OCI-LY7 (cell line): ENCODE results near the gene PPHLN1. TPM values are rescaled to one million over a fixed set of nuclear protein-coding genes. Genes with fewer than 3 reads are reported as not detected.

Source experiments
- Bru-seq: library from RNA; stranded (reverse); fragments of 400-500 nt; gene quantifications from one replicate; lab custom pipeline; 2021; lab: Mats Ljungman, UMichigan
- BruChase-seq, 2 experiments: library from RNA; stranded (reverse); fragments of 400-500 nt; gene quantifications; one replicate each; lab custom pipeline; 2021; lab: Mats Ljungman, UMichigan
- BruUV-seq: library from RNA; stranded (reverse); fragments of 400-500 nt; replicated peaks from 2 replicates; lab custom pipeline; 2021; lab: Mats Ljungman, UMichigan
- CTCF ChIA-PET: fragments of 300-600 bp; sonication (Branson Sonifier 250); formaldehyde crosslinking; loops from one replicate; lab custom pipeline; 2022; ENCODE audit warnings: antibody characterized with exemption; ENCODE audit not compliant: unreplicated experiment; lab: Charles Lee
- POLR2A ChIA-PET: fragments of 300-600 bp; sonication (Branson Sonifier 250); formaldehyde crosslinking; loops from one replicate; lab custom pipeline; 2022; ENCODE audit warnings: antibody characterized with exemption; lab: Charles Lee
- DNase-seq: peaks from one replicate; pipeline ENCODE4 v3.0.0-alpha.2; 2015; ENCODE audit warnings: low spot score
- H2AFZ ChIP-seq: fragments of 200-600 bp; sonication (generic), shearing (Covaris generic); 2 replicates; pipeline ENCODE4 v1.6.1; 2014; ENCODE audit warnings: mild to moderate bottlenecking, antibody characterized with exemption, low read length, moderate library complexity
- H3K27ac ChIP-seq: fragments of 200-600 bp; sonication (generic); 2 replicates; pipeline ENCODE4 v1.5.1; 2014; ENCODE audit warnings: mixed run types, low read depth, mild to moderate bottlenecking, moderate library complexity, low read length, inconsistent platforms; ENCODE audit not compliant: poor library complexity, severe bottlenecking
- H3K36me3 ChIP-seq: fragments of 200-600 bp; sonication (generic); 2 replicates; pipeline ENCODE4 v1.6.1; 2014; ENCODE audit warnings: mild to moderate bottlenecking, antibody characterized with exemption, low read length, moderate library complexity, mixed read lengths; ENCODE audit not compliant: insufficient read depth
- H3K4me1 ChIP-seq: fragments of 200-600 bp; sonication (generic); 2 replicates; pipeline ENCODE4 v1.5.1; 2014; ENCODE audit warnings: mild to moderate bottlenecking, low read length; ENCODE audit not compliant: insufficient read depth, poor library complexity, severe bottlenecking
- H3K4me2 ChIP-seq: fragments of 200-600 bp; sonication (generic); 2 replicates; pipeline ENCODE4 v1.6.1; 2014; ENCODE audit warnings: mild to moderate bottlenecking, low read length
- H3K4me3 ChIP-seq: fragments of 200-600 bp; sonication (generic); 2 replicates; pipeline ENCODE4 v1.5.1; 2014; ENCODE audit warnings: mild to moderate bottlenecking, low read depth, low read length; ENCODE audit not compliant: poor library complexity, severe bottlenecking
- H3K79me2 ChIP-seq: fragments of 200-600 bp; sonication (generic); 2 replicates; pipeline ENCODE4 v1.6.1; 2016; ENCODE audit warnings: low read depth, mild to moderate bottlenecking, low read length, moderate library complexity, mixed read lengths; ENCODE audit not compliant: insufficient read depth
- H3K9me2 ChIP-seq: fragments of 200-600 bp; sonication (generic); 2 replicates; pipeline ENCODE4 v1.6.1; 2016; ENCODE audit warnings: mild to moderate bottlenecking, low read length, mixed read lengths; ENCODE audit not compliant: insufficient read depth
- H3K9me3 ChIP-seq: fragments of 200-600 bp; sonication (generic); 2 replicates; pipeline ENCODE4 v1.6.1; 2014; ENCODE audit warnings: mild to moderate bottlenecking, mixed run types, low read length, mixed read lengths
- H4K20me1 ChIP-seq: fragments of 200-600 bp; sonication (generic); 2 replicates; pipeline ENCODE4 v1.6.1; 2014; ENCODE audit warnings: mild to moderate bottlenecking, antibody characterized with exemption, low read length, moderate library complexity, mixed read lengths; ENCODE audit not compliant: insufficient read depth
- EZH2phosphoT487 ChIP-seq: fragments of 200-600 bp; sonication (generic); IDR thresholded peaks from 2 replicates; pipeline ENCODE4 v1.6.1; 2018; ENCODE audit warnings: low read depth, borderline replicate concordance, mild to moderate bottlenecking, mixed run types, antibody characterized with exemption, low read length, moderate library complexity, mixed read lengths
- intact Hi-C: fragments of 100-400 bp; cut with micrococcal nuclease; formaldehyde crosslinking; loops from one replicate; pipeline ENCODE4 v1.10.0; 2022; ENCODE audit not compliant: unreplicated experiment
- long read RNA-seq: library from polyadenylated mRNA; stranded (forward); transcript quantifications from one replicate; pipeline ENCODE4 v2.0.0, GENCODE V29; 2022
- total RNA-seq, 2 experiments: library from RNA; depleted of rRNA in 1 of 2; stranded (reverse); fragments of >200 nt in 1 of 2; shearing (Covaris generic) in 1 of 2; gene quantifications; 2 replicates each; pipeline ENCODE4 v1.2.3, GENCODE V29; 2014 to 2022
- TF ChIP-seq, protein P1 (sequence below): fragments of 200-600 bp; sonication (generic); conservative IDR thresholded peaks from 2 replicates; pipeline ENCODE4 v1.5.1; 2014; ENCODE audit warnings: mild to moderate bottlenecking, antibody characterized with exemption, low read length, moderate library complexity, mixed read lengths

PPHLN1 gene, protein sequence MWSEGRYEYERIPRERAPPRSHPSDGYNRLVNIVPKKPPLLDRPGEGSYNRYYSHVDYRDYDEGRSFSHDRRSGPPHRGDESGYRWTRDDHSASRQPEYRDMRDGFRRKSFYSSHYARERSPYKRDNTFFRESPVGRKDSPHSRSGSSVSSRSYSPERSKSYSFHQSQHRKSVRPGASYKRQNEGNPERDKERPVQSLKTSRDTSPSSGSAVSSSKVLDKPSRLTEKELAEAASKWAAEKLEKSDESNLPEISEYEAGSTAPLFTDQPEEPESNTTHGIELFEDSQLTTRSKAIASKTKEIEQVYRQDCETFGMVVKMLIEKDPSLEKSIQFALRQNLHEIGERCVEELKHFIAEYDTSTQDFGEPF
- total RNA-seq (2014; rRNA removed; shearing (Covaris generic)) (97.6 and 115 TPM in 2 replicates), total RNA-seq (2022) (90.2 and 95.3 TPM in 2 replicates), Bru-seq, nascent RNA (percentile 79 among the genes with signal in this experiment), BruChase-seq, experiment 1, labeled RNA remaining after a 6-hour chase (percentile 77 among the genes with signal in this experiment), BruChase-seq, experiment 2, labeled RNA remaining after a 2-hour chase (percentile 76 among the genes with signal in this experiment)
- long read RNA-seq, full-length matches to known transcripts, result 55 of 93 reads
- long read RNA-seq, partial matches to known transcripts, result 16 of 93 reads
- long read RNA-seq, other reads (novel, unspliced or antisense), result 22 of 93 reads

DNA sequence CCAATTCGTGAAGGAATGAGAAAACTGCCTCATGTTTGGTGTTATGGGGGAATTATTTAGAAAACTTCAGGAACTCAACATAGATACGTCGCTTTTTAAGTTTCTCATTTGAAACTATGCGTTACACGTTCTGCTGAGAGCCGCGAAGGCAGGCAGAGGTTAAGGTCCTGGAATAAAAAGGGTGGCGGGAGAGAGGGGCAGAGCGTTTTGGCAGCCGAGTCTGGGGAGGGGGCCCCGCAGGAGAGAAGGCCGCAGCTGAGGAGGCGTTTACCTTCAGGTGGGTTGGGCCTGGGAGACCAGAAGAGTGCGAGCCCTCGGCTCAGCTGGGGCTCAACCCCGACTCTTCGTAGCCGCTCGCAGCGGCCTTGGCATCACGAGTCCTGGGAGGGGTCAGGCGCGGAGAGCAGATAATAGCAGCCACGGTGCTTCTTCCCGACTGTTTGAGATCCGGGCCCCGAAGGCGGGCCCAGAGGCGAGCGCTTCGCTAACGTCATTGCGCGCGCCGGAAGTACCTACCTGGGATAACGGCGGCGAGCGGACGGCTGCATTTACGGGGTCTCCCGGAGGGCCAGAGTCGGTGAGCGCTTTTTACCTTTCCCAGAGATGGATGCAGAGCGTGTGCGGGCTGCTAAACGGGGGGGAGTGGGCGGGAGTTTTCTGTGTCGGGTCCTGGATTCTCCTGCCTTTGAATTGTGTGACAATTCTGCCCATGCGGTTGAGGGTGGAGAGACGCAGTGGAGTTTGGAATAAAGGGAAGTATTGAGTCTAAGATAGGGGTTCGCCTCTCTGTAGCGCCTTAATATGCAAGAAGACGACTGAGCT lies at the start of gene PPHLN1, which contains the start of gene ZCRB1:
Gene PPHLN1 (plus strand): TSS at position 515 of the 822 bp plus-strand sequence. CDS start 9,736 bp downstream, outside the sequence.
Gene ZCRB1 (minus strand): TSS at position 442 of the 822 bp plus-strand sequence. CDS start 1,992 bp downstream, outside the sequence.
- ChIA-PET CTCF (no interaction called here), POLR2A (interaction anchor here (0.5 to 1.8 kb wide), 8 partner anchors 14 to 611 kb away, joined by 3 to 5 read pairs (median 3); no protein-coding TSS in a partner anchor)
- H3K9me2 ChIP-seq, result no peaks in the 10 kb centered on the region
- H3K9me3 ChIP-seq, result no peaks in the 10 kb centered on the region
- H3K36me3 ChIP-seq, result peaks cover 24% of the 10 kb centered on the region
- TSS peak; percentile 81 for BruUV-seq
- TF ChIP-seq, protein P1, sequence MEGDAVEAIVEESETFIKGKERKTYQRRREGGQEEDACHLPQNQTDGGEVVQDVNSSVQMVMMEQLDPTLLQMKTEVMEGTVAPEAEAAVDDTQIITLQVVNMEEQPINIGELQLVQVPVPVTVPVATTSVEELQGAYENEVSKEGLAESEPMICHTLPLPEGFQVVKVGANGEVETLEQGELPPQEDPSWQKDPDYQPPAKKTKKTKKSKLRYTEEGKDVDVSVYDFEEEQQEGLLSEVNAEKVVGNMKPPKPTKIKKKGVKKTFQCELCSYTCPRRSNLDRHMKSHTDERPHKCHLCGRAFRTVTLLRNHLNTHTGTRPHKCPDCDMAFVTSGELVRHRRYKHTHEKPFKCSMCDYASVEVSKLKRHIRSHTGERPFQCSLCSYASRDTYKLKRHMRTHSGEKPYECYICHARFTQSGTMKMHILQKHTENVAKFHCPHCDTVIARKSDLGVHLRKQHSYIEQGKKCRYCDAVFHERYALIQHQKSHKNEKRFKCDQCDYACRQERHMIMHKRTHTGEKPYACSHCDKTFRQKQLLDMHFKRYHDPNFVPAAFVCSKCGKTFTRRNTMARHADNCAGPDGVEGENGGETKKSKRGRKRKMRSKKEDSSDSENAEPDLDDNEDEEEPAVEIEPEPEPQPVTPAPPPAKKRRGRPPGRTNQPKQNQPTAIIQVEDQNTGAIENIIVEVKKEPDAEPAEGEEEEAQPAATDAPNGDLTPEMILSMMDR, result no peak
- TF ChIP-seq EZH2phosphoT487, result no peak
- peak within 1 kb of the TSS; percentile 69 for H3K27ac ChIP-seq
- peak within 1 kb of the TSS; percentile 83 for H3K4me2 ChIP-seq
- peak within 1 kb of the TSS; percentile 95 for H3K4me3 ChIP-seq
- peaks cover 62% of the 10 kb centered on the region for H3K79me2 ChIP-seq
- intact Hi-C loops, result loop anchor here (1.0 to 5.0 kb wide), 3 partner anchors 89 to 184 kb away; partner anchors contain the start of gene GXYLT1
- H3K4me1 ChIP-seq, result peaks cover 37% of the 10 kb centered on the region
- peak; percentile 89 for DNase-seq
- H2AFZ ChIP-seq, result peak within 1 kb of the TSS; percentile 77
- H4K20me1 ChIP-seq, result peaks cover 20% of the 10 kb centered on the region

DNA sequence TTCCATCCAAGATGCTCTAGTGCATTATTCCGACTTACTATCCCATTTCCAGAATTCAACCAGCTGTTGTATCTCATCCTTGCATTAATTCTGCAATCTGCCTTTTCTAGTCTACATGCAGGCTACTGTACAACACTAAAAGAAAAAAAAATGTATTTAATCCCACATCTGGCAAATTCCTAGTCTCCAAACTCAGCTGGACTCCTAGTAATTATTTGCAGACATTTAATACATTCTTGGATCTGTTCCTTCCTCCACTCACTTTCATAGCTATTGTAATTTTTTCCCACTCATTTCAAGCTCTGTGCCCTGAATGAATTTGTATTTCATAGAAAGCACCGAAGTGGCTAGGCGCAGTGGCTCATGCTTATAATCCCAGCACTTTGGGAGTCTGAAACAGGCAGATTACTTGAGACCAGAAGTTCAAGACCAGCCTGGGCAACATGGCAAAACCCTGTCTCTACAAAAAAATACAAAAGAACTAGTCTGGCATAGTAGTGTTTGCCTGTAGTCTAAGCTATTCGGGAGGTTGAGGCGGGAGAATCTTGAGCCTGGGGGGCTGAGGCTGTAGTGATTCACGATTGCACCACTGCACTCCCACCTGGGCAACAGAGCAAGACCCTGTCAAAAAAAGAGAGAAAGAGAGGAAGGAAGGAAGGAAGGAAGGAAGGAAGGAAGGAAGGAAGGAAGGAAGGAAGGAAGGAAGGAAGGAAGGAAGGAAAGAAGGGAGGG lies 48.4 kb upstream of the PPHLN1 start:
- H3K9me2 ChIP-seq, result no peaks in the 10 kb centered on the region
- no peak for TF ChIP-seq EZH2phosphoT487
- TF ChIP-seq, protein P1, result no peak
- no peaks in the 10 kb centered on the region for H3K79me2 ChIP-seq
- no TSS peak for BruUV-seq
- ChIA-PET CTCF (no interaction called here), POLR2A (interaction anchor here (0.5 to 0.9 kb wide), 2 partner anchors 180 to 1530 kb away, joined by 3 read pairs; no protein-coding TSS in a partner anchor)
- H3K36me3 ChIP-seq, result no peaks in the 10 kb centered on the region
- H3K4me3 ChIP-seq, result no peak overlapping the region
- no peak overlapping the region for H3K4me2 ChIP-seq
- no peak for DNase-seq
- H4K20me1 ChIP-seq, result no peaks in the 10 kb centered on the region
- intact Hi-C loops, result no loop called here
- H3K9me3 ChIP-seq, result no peaks in the 10 kb centered on the region
- H3K4me1 ChIP-seq, result no peaks in the 10 kb centered on the region
- no peak overlapping the region for H2AFZ ChIP-seq
- H3K27ac ChIP-seq, result no peak overlapping the region
